Spleen (tissue), 7 donors: ENCODE measurements around the gene TRERF1.

Experiments
- POLR2A ChIP-seq, 3 donors: fragments of 450-650 bp; IDR thresholded peaks; one replicate each; pipeline ENCODE4 v1.5.1; 2017; ENCODE audit warnings: antibody characterized with exemption in 3 of 3, mild to moderate bottlenecking in 1 of 3
- POLR2AphosphoS5 ChIP-seq, 3 donors: sonication (generic); formaldehyde crosslinking; IDR thresholded peaks; one replicate each; pipeline ENCODE4 v1.5.1; 2017; ENCODE audit warnings: antibody characterized with exemption in 3 of 3
- TF ChIP-seq, protein P1 (sequence below), 11 experiments: fragments of 200-600 bp in 7 of 11; fragments of 450-650 bp in 4 of 11; sonication (generic) in 4 of 11; IDR thresholded peaks in 8 of 11; conservative IDR thresholded peaks in 3 of 11; 1 replicate in 7 of 11; 2 replicates in 4 of 11; pipeline versions ENCODE4 v1.4.0 to v1.8.0; 2016 to 2021; ENCODE audit warnings: antibody characterized with exemption in 11 of 11, inconsistent platforms in 4 of 11, mild to moderate bottlenecking in 1 of 11
- donor health status: DM: no; HTN: no; CAD: no; lungs with moderate emphysema.
- donor health status: DM: no; HTN: no; CAD: no.
- donor health status: DM: no; HTN: no; CAD: no.

DNA sequence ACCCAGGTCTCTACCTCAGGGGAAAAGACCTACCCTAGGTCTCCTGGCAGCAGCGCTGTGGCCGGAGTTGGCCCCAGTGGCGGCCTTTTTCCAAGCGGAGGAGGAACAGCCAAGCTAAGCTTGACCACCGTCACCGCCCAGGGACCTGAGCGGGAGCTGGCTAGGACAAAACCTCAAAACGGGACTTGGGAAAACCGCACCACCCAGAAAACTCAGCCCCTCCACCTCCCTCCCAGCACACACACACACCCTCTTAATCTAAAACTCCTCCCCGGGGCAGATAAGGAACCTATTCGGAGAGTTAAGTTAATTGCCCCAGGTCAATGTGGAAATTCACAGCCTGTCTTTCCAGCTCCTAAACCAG, 2.7 kb upstream of the TRERF1 start:
- TF ChIP-seq, protein P1, sequence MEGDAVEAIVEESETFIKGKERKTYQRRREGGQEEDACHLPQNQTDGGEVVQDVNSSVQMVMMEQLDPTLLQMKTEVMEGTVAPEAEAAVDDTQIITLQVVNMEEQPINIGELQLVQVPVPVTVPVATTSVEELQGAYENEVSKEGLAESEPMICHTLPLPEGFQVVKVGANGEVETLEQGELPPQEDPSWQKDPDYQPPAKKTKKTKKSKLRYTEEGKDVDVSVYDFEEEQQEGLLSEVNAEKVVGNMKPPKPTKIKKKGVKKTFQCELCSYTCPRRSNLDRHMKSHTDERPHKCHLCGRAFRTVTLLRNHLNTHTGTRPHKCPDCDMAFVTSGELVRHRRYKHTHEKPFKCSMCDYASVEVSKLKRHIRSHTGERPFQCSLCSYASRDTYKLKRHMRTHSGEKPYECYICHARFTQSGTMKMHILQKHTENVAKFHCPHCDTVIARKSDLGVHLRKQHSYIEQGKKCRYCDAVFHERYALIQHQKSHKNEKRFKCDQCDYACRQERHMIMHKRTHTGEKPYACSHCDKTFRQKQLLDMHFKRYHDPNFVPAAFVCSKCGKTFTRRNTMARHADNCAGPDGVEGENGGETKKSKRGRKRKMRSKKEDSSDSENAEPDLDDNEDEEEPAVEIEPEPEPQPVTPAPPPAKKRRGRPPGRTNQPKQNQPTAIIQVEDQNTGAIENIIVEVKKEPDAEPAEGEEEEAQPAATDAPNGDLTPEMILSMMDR (IDR thresholded peaks at IDR 0.05 in 8 of 11, conservative IDR thresholded peaks at IDR 0.05 in 3 of 11), result no peak
- no peak for TF ChIP-seq POLR2A (IDR thresholded peaks at IDR 0.05)
- TF ChIP-seq POLR2AphosphoS5 (IDR thresholded peaks at IDR 0.05), result no peak
